Kasumi-1 (cell line): ENCODE measurements around the gene ACVR1.

Source experiments
- DNase-seq, 2 experiments: peaks; one replicate each; lab custom pipeline; 2025; lab: John Stamatoyannopoulos, UW

Gene ACVR1

GRCh38 chr2:157699806-157700205, 176.3 kb downstream of the ACVR1 start:
- DNase-seq, result no peak

GRCh38 chr2:157699009-157699408, 177.1 kb downstream of the ACVR1 start:
- DNase-seq, result no peak

- DNase-seq, result no peak
Observed at GRCh38 chr2:157698430-157698829, 177.7 kb downstream of the ACVR1 start.

GRCh38 chr2:157696036-157696435, 180.1 kb downstream of the ACVR1 start:
- DNase-seq, result no peak

GRCh38 chr2:157692768-157693167, 183.4 kb downstream of the ACVR1 start:
- DNase-seq, result no peak

- no peak for DNase-seq
Observed at GRCh38 chr2:157691695-157692094, 184.4 kb downstream of the ACVR1 start.

- no peak for DNase-seq
Observed at GRCh38 chr2:157691131-157691530, 185.0 kb downstream of the ACVR1 start.
